NCI-H226 (cell line): Measurements from ENCODE around the gene PTPA.
"Not testable (repeated sequence)": the region's sequence is repeated elsewhere in the genome, so short reads cannot be mapped to it uniquely, and the experiment has no call there.

Experiments used
- DNase-seq: peaks from one replicate; pipeline ENCODE4 v3.0.0-alpha.2; 2015

Gene PTPA

DNA sequence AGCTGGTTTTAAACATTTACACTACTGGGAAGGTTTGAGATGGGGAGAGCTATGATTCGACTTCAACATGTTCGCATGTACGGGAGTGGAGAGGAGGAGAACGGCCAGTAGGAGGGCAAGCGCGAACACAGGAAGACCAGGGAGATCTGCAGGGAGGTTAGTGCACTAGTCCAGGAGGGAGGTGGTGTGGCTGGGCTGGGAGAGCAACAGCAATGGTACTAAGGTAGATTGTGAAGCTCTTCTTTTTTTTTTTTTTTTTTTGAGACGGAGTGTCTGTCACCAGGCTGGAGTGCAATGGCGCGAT, 50.3 kb downstream of the PTPA start:
- DNase-seq, result peak; percentile 1

GRCh38 chr9:129162497-129163197, 51.4 kb downstream of the PTPA start:
- no peak for DNase-seq

- not testable (repeated sequence) for DNase-seq
Measured at GRCh38 chr9:129163198-129163670, 52.0 kb downstream of the PTPA start.

DNA sequence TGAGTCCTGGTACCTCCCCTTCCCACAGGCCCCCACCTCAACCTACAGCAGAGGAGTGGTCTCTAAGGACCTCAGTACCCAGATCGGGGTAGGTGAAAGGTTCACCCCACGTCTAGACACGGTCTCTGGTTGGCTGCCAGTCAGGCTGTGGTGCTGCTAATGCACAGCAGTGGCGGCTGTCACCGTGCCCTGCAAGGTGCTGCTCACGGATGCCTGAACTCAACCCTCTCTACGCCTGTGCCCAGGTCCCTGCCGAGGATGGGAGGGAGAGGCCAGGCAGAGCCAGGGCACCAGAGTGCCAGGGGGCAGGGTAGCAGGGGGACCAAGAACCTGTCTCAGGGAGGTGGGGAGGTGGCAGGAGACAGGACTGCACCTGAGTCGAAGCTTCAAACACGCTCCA, 52.5 kb downstream of the PTPA start:
- no peak for DNase-seq

DNA sequence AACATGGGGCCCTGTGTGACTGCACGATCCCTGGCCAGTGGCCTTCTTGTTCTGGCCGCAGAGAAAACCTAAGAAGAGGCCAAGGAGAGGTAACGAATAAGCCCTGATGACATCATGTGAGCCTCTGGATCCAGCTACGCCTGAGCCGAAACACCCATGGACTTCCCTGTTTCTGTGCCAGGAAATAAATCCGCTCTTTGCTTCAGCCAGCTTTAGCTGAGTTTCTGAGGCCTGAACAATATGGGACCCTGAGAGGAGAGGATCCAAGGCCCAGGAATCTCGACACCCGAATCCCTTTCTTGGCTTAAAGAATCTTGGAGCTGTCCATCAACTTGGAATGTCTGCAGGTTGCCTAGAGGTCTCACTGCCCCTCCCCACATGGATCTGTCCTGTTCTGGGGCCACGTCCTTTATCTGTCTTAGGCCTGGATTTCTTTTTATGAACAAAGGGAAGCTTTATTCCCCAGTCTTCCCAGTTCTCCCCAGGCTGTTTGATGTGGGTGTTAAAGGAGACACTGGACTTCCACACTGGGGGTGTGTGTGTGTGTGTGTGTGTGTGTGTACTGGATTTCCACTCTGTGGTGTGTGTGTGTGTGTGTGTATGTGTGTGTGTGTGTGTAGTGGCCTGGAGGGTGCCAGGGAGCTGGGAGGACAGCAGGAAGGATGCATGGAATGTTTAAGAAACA, 53.2 kb downstream of the PTPA start:
- no peak for DNase-seq

- DNase-seq, result no peak
Measured at GRCh38 chr9:129165198-129165597, 54.0 kb downstream of the PTPA start.

DNA sequence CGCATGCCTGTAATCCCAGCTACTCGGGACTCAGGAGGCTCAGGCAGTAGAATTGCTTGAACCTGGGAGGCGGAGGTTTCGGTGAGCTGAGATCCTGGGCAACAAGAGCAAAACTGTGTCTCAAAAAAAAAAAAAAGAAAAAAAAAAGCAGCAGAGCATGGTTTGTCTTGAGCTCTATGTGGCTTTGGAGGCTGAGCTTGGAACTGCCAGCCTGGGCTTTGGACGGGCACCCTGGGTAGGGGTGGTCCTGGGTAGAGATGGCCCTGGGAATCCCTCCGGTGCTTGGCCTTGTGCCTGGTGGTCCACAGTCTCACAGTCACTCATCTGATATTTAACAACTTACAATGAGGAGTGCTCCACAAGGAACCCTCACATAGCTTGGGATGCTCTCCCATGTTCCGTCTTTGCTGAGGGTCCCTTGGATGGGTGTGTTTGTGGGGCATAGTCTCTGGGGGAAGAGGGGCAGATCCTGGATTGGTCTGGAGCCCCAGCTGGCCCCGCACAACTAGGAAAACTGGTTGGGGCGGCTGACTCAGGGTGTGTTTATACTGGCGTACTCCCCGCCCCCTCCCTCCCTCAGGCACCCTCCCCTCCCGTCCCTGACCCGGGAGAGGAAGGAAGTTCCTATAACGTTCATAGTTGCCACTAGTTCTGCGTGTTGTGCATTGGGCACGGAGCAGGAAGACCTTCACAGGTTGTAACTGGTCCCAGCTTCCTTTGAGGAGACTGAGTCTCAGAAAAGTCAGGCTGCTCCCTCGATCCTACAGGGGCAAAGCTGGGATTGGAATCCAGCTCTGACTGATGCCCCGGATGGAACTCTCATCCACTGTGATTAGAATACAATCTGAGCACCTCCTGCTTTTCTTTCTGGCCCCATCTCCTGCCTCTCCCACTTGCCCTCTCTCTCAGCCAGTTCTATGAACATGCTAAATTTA, 55.7 kb downstream of the PTPA start:
- peak; percentile 65 for DNase-seq

GRCh38 chr9:129170229-129170628, 59.0 kb downstream of the PTPA start:
- DNase-seq, result peak; percentile 19

GRCh38 chr9:129171993-129172751, 61.0 kb downstream of the PTPA start:
- no peak for DNase-seq

DNA sequence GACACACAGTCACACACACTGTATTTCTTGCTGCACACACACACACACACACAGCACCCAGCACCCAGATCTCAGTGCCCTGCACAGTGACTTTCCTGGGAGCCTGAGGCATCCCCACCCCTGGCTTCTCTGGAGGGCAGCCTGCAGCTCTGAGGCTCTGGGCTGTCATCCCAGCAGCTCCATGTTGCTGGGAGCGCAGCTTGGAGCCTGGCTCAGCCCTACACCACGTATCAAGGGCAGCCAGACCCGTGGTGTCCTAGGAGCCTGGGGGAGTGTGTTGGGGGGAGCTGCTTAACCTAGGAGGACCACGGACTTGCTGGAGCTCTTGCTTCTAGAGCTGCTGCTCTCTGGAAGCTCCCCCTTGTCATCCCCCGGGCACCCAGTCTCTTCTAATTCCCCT, 61.6 kb downstream of the PTPA start:
- DNase-seq, result no peak

GRCh38 chr9:129173296-129174101, 62.3 kb downstream of the PTPA start:
- DNase-seq, result no peak

DNA sequence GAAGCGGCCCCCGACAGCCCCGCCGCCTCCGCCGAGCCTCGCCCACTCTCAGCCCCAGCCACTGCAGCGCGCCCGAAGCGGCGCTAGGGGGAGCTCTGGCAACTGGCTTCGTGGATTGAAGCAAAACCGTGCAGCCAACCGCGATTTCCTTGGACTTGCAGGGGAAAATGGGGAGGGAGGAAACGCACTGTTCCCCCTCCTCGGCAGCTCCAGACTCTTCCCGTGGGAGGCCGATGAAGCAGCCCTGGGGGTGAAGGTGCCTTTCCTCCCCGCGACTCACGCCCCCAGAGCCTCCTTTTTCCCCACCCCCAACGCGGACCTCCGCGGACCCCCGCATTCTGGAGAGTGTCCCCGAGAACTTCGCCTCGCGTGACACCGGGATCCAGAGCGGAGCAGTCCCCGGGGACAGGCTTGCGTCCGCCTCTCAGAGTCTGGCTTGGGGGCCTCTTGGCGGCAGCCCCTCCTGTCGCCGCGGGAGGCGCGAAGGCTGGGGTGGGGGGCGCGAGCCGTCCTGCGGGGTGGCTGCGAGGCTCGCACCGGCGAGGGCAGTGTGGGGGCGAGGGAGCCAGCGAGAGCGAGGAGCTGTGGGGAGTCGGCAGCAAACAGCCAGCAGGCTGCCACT, 63.0 kb downstream of the PTPA start:
- DNase-seq, result peak; percentile 76

DNA sequence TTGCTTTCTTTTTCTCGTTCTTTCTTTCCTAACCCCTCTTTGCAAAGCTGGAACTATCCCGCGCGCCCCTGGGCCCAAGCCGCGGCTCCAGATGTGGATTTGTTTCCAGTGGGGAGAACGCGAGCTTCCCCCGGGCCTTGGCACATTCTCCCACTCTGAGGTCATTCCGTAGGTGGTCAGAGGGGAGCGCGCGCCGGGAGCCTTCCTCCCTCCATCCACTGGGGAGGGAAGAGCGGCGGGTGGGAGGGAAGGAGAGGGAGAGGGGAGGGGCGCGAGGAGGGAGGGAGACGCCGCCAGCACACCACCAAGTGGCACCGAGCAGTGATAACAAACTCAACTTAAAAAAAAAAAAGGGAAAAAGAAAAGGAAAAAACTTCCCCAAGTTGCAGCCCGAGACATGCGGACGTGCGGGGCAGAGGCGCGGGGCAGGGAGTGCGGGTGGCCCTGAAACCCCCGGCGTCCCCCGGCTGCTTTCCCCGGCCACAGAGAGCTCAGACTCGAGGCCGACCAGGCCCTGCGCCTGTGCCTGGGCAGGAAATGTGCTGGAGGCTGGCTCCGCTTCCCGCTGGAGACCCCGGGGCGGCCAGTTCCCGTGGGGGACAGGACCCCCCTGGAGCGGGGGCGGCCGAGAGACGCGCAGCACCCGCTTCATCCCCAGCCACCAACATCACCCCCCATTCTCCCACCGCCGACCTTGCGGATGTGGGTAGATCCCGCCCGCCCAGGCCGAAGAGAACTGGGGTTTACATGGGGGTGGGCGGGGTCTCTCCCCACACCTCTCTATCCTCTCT, 63.7 kb downstream of the PTPA start:
- DNase-seq, result peak; percentile 93

DNA sequence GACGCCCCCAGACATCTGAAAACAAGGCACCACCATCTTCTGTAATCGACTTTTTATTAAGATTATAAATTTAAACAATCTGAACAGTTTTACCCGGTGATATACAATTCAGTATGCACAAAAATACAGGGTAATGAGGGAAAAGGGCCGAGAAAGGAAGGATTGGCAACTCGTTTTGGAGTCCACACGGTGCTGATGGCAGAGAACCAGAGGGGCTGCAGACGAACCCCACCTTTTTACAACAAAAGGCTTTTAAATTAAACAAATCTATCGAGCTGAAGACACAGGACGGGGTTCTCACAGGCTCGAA, 64.3 kb downstream of the PTPA start:
- no peak for DNase-seq

DNA sequence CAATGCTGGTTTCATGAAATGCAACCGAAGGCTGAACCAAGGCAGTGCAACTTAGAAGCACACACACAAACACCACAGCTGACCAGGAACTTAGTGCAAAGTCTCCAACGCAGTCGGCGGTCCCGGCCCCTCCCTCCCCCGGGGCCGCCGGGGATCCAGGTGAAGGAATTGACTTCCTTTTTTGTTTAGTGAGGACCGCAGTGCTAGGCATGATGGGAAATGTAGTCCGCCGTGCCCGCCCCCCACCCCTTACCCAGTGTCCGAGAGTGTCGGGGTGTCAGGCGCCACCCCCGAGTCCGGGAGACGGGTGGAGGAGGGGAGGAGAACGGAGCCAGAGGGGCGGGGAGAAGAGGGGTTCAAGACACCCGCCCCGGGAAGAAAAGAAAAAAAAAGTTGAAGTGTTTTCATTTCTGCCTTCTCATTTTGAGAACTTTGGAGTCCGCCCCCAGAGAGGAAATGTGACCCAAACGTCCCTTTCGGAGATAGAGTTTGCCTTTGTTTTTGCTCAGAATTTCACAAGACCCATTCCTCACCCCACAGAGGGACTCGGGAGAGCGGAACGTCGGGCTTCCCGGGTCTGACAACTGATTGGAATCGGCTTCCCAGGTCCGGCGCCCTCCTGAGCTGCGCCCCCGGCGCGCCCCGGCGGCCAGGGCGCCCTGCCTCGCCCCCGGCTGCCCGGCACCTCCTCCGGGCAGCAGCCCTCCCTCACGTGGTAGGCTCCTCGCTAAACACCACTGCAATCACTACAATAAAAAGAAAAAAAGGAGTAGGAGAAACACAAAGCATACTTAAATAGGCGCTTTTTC, 64.8 kb downstream of the PTPA start:
- DNase-seq, result peak; percentile 92

DNA sequence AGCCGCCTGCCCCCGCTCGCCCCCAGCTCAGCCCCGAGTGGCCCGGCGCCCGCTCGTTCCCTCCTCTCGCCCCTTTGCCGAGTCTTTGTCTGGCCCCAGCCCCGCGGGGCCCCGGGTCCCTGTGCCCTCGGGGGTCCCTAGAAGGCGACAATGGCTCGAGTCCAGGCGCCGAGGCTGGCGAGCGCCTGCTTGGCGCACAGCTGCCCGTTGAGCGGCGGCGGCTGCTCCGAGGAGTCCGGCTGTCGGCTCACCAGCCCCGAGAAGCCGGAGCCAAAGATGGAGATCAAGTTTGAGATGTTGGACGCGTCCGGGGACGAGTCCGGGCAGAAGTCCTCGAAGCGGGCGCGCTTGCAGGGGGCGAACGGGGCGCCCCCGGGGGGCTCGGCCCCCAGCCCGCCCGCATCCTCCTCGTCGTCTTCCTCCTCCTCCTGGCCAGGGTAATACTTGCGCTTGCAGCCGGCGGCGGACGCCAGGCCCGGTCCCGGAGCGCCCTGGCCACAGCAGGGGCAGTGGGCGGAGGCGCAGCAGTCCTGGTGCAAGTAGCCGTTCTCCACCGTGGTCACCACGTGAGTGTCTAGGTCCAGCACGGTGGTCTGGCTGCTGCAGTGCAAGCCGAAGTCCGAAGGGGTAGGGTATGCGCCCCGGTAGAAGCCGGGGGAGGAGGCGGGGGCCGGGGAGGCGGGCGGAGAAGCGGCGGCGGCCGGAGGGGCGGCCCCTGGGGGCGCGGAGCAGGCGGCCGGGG, 65.7 kb downstream of the PTPA start:
- no peak for DNase-seq

DNA sequence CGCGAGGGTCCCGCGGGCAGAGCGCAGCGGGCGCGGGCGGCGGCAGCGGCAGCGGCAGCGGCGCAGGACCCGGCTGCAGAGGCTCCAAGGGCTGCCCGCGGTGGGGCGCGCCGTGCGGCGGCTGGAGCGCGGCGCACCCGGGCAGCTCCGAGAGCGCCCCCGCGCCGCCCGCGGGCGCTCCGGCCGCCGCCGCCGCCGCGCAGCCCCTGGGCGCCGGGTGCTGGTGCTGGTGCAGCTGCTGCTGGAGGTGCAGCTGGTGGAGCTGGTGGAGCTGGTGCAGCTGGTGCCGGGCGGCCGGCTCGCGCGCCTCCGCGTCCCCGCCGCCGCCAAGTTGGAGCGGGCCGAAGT, 66.2 kb downstream of the PTPA start:
- no peak for DNase-seq

GRCh38 chr9:129177791-129178567, 66.8 kb downstream of the PTPA start, which contains the start of gene IER5L:
Gene IER5L, minus strand, starts transcription at chr9:129178261. Its CDS starts 209 bp downstream, at chr9:129178052.
- DNase-seq, result peak; percentile 86
